ENCODE data around the gene ACTR5.

DNA sequence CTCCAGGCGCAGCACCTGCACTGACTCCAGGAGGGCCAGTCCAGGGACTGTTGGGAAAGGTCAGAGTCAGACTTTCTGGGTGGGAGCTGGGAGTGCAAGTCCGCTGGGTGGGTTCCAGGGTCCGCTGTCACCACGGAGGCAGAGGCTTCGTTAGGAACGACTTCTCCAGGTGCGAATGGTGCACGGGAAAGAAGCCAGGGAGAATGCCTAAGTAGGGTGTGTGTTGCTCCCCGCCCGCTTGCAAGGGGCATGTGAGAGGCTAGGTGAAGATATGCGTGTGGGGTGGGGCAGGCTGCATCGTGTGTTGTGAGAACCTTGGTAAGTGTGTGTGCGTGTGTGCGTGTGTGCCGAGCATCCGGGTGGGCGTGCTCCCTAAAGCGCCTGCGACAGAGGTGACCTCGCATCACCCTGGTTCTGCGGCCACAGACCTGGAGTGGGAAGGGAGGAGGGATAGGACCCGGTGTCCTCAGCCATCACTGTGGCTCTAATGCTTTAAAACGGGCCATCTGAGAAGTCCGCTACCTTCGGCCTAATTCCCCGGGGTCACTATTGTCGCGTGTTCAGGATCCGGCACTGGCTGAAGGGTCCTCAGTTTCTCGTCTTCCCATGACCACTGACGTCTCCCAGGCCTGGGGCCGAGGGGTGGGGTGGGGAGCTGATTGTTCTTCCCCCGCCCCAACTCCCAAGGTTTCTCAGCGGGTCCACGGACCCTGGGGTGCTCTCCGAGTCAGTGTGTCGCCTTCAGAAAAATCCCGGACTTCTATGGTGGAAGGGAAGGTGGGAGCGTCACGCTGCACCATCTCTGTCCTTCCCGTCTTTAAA, 17.9 kb upstream of the ACTR5 start:
- no peak for TF ChIP-seq CTCF (conservative IDR thresholded peaks at IDR 0.05 in 1 of 2, IDR thresholded peaks at IDR 0.05 in 1 of 2; ENCODE audit: low read depth in 1 of 2, low read length in 2 of 2)
- peak; percentile 64 for TF ChIP-seq EZH2 (IDR thresholded peaks at IDR 0.05; ENCODE audit: low read length, missing control alignments)

All from fibroblast of lung (primary cell).